Jurkat, Clone E6-1 (cell line): ENCODE data around the gene TSPOAP1.
"Not testable (repeated sequence)": the region's sequence is repeated elsewhere in the genome, so short reads cannot be mapped to it uniquely, and the experiment has no call there.

Experiments
- DNase-seq: peaks from one replicate; pipeline ENCODE4 v3.0.0-alpha.2; 2011; ENCODE audit warnings: low read depth, low spot score
- H3K4me3 ChIP-seq: 2 replicates; pipeline ENCODE4 v1.5.1; 2011; ENCODE audit warnings: mild to moderate bottlenecking, low read length, control low read depth, moderate library complexity

TSPOAP1 gene

DNA sequence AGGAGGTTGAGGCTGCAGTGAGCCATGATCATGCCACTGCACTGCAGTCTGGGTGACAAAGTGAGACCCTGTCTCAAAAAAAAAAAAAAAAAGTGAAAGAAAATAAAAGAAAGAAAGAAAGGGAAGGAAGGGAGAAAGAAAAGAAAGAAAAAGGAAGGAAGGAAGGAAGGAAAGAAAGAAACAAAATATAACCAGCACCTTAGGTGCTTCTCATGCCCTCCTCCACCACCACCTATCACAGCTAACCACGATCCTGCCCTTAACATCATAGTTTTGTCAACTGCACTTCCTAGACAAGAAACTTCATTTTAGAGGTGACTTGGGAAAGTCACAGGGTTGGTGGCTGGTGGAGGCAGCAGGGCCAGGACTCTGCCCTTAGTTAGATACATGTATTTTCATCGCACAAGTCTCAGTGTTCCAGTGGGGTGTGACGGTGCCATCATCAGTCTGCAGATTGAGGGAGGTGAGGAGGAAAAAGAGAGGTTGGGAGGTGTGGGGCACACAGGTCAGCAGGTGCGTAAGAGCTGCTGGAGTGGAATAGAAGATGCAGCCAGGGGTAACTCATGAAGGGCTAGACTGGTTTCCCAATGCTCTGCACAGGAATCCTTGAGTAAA is 13.4 kb upstream of the TSPOAP1 start:
- DNase-seq, result no peak
- H3K4me3 ChIP-seq, result no peak overlapping the region; the same call in 1 of the 2 replicates

DNA sequence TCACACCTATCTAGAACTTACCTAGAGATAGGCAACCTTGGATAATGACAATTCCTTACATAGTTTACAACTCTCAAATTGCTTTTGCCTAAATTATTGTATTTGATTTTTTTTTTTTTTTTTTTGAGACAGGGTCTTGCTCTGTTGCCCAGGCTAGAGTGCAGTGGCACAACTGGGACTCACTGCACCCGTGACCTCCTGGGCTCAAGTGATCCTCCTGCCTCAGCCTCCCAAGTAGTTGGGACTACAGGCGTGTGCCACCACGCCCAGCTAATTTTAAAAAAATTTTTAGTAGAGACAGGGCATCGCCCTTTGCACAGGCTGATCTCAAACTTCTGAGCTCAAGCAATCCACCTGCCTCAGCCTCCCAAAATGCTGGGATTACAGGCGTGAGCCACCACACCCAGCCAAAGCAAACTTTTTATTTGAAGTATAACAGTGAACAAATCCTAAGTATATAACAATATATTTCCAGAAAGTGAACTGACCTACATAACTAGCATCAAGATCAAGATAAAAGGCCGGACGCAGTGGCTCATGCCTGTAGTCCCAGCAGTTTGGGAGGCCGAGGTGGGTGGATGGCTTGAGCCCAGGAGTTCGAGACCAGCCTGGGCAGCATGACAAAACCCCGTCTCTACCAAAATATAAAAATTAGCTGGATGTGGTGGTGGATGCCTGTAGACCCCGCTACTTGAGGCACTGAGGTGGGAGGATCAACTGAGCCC is 12.7 kb upstream of the TSPOAP1 start:
- H3K4me3 ChIP-seq, DNase-seq: not testable (repeated sequence)

DNA sequence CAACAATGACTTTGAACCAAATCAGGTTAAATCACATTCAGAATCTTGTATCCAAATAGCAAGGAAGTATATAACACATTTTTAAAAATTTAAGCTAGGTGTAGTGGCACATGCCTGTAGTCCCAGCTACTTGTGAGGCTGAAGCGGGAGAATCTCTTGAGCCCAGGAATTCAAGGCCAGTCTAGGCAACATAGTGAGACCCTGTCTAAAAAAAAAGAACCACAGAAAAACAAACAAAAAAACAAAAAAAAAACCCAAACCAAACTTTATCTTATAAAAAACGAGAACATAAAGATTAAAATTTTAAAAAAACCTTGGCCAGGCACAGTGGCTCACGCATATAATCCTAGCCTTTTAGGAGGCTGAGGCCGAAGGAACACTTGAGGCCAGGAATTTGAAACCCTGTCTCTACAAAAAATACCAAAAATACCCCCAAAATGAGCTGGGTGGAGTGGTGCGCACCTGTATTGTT is 11.8 kb upstream of the TSPOAP1 start:
- peak overlapping the region; percentile 100 for H3K4me3 ChIP-seq
- no peak for DNase-seq

GRCh38 chr17:58339755-58340404 is 11.3 kb upstream of the TSPOAP1 start:
- DNase-seq, result no peak
- H3K4me3 ChIP-seq, result peak overlapping the region; percentile 100

DNA sequence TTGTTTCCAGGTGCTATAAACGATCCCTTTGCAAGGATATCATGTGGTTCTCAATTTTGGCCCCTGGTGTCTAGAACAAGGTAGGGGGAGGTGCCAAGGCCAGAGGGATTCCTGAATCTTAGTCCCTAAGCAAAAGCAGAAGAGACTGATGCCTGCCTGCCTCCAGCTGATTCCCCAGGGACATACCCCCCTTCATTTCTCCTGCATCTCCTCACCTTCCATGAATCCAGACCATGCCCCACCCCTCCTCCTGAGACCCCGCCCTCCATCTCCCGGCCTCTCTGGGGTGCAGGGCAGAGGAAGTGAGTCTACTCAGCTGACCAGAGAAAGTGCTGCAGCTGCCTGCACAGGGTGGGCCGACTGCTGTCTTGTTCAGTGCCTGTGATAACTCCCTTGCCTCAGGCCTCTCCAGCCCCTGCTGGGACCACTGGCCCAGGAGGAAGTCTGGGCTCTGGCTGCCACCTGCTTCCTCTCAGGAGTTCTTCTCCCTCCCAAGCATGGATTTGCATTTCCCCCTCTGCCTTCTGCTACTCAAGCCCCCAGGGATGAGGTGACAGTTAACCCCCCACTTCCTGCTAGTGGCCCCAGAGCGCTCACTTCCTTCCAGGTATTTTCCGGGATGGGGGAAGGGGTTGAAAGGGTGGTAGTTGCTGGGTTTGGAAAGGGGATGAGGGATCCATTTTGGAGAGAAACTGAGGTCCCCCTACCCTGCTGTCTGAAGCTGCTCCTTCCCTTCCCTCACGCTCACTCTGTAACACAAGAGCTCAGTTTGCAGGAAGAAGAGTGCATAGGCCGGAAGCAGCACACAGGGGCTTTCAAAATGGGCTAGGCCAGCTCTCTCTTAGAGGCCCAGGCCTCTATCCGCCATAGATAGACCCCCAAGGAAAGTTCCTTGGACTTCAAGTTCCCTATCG is 10.5 kb upstream of the TSPOAP1 start:
- peak overlapping the region; percentile 100 for H3K4me3 ChIP-seq
- DNase-seq, result peak; percentile 81

DNA sequence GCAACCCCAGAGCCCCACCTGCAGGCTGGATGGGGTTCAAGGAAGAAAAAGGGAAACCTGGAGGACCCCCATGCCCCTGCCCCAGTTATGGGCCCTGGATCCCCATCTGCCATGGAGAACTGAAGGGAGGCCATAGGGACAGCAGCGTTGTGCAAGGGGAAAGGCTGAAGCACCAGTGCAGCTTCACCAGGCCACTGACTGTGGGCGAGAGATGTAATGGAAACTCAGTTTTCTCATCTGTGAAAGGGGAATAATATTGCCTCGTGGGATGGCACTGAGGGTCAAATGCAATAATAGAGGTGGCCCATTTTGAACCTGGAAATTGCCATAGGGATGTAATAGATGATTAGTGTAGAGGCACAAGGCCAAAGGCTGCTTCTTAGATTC is 9.9 kb upstream of the TSPOAP1 start:
- H3K4me3 ChIP-seq, result peak overlapping the region; percentile 100
- no peak for DNase-seq

- DNase-seq, result peak; percentile 96
- H3K4me3 ChIP-seq, result peak overlapping the region; percentile 100
Measured at GRCh38 chr17:58337600-58338453, 9.2 kb upstream of the TSPOAP1 start.

DNA sequence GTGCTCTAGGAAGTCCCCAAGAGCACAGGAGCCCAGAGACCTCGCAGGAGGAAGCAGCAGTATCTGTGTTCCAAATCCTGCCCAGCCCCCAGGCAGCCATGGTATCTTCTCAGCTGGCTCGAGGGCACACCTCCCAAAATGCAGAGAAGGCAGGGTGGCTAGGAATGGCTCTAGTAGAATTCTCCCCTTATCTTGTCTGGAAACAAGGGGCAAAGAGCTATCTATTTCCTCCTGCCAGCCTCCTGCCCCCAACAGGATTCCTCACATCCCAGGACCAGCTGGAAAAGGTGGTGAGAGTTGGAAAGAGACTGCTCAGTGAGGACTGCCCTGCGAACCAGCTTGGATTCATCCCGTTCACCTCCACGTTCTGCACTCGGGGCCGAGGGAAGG is 8.6 kb upstream of the TSPOAP1 start:
- H3K4me3 ChIP-seq, result peak overlapping the region; percentile 100
- DNase-seq, result no peak

DNA sequence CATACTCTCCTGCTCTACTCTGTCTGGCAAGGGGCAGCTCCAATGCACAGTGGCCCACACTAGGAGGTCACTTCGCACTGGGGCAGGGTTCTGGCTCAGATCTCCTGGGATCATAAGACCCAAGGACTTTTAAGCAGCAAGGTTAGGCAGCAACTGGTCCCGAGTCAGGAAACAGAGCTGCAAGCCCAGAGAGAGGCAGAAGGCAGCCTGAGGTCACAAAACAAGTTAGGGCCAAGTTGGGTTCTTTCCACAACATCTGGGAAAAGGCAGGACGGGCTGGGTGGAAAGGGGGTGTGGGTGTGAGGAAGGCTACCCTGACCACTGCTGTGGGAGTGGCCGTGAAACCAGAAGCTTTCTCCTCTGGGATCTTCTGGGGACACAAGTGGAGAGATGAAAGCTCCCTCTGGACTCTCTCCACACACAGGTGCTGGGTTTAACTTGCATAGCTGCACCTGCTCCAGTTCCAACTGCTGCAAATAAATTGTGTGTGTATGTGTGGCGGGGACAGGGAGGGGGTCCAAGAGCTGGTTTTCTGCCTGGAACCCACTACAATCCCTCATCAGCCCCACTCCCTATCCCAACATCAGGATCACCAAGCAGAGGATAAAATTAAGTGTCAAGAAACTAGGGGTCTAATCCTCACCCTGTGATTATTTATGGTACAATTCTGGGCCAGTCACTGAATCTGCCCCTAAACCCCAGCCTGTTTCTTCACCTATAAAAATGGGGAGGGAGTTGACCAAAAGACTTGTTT is 8.0 kb upstream of the TSPOAP1 start:
- DNase-seq, result peak; percentile 77
- peak overlapping the region; percentile 100 for H3K4me3 ChIP-seq

DNA sequence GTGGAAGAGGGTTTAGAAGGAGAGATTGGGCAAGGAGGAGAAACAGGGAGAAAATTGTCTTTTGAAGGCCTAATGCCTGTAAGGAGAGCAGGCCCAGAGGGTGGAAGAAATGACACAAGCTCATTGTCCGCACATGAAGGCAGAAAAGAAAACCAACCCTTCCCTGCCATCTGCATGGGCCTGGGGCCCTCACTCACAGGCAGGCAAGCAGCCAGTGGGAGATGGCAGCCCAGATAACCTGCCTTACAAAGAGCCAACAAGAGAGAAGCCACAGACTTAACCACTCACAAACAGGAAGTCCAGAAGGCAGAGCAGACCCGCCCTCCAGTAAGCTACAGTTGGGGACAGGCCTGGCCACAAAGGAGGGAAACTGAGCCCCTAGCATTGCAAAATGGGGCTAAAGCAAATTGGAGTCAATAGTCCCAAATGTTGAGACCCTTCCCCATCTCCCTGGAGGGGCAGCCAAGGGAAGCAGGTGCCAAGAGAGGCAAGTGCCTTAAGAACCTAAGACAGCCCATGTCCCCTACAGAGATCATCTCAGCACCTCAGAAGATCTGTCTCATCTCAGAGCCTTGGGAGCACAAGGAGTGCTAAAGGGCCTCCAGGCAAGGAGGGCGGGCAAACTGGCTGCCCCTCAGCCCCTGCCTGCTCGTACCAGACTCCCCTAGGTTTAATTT is 7.3 kb upstream of the TSPOAP1 start:
- peak; percentile 98 for DNase-seq
- peak overlapping the region; percentile 100 for H3K4me3 ChIP-seq

DNA sequence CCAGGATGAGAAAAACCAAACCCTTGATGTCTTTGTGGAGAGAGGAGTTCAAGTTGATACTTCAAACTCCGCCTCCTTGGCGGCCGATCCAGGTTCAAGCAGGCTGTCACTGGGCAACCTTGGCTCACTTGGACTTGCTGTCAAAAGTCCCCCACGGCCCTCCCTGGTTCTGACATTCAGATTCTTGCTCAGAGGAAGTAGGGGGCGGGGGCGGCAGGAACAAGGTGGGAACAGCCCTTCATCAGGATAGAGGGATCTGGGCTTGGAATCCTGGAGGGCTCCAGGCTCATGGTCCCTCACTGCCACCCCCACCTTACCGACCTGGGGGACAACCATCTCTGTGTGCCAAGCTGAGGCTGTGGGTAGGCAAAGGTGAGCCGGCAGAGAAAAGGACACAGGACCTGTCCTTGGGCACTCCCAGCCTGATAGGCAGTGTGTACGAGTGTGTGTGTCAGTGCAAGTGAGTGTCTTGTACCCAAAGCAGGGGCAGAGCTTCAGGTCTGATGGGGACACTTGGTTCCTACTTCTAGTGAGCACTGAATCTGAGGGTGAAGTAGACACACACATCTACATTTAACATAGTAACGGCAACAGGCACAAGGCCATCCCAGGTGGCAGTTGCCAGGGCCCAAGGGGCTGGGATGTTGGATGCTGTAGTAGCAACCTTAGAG is 6.6 kb upstream of the TSPOAP1 start:
- DNase-seq, result peak; percentile 71
- H3K4me3 ChIP-seq, result peak overlapping the region; percentile 100

DNA sequence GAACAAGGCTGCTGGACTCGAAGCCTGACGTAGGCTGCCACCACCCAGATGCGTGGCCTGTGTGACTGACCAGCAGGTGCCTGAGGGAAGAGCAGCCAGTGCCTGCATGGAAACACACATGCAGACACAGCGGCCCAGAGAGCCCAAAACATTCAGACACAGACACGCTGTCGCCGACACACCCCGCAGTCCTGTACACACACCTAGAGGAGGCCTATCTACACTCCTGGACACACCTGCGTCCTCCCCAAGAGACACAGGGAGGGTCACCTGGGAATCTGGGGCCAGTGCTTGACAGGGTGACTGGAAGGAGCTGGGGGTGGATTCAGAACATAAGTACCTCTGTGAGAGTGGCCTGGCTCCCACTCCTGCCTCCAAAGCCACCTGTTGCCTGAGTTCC is 6.1 kb upstream of the TSPOAP1 start:
- no peak for DNase-seq
- H3K4me3 ChIP-seq, result peak overlapping the region; percentile 100

DNA sequence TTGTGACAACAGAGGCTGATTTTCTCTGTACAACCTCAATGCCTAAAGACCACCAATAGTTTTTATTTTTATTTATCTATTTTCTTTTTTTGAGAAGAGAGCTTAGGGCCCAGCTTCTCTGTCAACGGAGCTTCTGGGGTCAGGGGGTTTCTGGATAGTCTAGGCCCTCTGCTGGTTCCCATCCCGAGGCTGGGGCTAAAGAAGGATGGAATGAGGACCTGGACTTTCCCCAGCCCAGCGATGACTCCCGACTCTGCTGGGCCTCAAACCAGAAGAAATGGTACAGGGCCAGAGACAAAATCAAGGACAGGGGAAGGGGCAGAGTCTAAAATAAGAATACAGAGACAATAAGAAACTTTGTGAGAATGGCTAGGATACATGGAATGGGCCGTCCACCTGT is 5.7 kb upstream of the TSPOAP1 start:
- H3K4me3 ChIP-seq, result peak overlapping the region; percentile 100

DNA sequence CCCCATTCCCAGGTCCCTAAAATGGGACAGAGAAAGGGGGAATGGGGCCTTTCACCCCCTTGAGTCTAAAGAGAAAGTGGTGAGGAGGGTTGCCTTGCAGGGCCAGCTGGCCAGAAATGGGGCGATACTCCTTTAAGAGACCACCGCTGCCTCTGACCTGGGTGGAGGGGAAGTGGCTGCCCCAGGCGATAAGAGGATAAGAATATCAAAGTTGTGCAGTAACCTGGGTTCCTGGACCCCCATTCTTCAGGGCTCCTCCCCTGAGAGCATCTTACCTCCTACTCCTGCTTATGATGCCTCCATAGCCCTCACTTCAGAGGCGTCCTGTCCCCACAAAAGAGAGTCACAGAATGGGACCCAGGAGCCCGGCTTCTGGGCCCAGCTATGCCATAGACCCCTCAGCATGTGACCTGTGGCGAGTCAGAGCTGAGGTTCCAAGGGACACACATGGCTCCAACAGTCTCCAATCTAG is 5.2 kb upstream of the TSPOAP1 start:
- peak; percentile 88 for DNase-seq
- H3K4me3 ChIP-seq, result peak overlapping the region; percentile 100

More for the DNA sequence above, 5.7 kb upstream of the TSPOAP1 start:
- no peak for DNase-seq

DNA sequence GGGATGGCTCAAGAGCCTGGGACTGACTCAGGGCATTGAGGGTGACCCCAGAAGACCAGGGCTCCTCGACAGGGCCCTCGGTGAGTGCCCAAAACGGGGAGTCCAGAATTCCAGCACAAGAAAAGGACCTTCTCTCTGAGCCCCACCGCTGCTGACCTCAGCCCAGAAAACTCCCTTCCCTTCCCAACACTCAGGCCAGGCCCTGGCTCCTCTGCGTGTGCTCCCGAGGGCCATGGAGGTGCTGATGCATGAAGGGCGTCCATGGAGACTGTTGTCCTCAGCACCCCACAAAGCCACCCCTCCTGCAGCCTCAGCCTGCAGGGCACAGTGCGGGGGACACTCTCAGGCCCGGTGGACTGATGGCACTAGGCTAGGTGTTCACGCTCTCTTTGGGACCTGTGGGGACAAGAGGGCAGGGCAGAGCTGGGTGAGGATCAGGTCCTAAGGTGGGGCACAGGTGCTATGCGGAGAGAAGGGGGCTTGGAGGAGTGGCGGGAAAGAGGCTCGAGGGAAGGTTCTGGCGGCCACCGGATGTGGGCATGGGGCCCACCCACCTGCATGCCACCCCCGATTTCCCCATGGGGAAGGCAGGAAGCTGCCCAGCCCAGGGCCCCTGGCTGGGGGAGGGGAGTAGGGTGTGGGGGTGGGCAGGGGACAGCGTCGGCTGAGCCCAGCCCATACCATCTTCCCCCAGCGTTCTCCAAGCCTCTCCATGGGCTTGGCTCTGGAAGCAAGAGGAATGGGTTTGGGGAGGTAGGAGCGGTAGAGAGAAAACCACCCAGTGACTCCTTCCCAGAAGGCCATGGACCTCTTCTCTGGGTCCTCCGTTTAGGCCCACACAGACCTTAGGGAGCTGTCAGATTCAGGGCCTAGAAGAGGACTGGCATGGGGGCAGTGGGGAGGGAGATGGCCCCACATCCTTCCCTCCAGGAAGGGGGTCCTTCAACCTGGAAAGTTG is 4.5 kb upstream of the TSPOAP1 start:
- peak overlapping the region; percentile 100 for H3K4me3 ChIP-seq

More for the DNA sequence above, 4.5 kb upstream of the TSPOAP1 start:
- DNase-seq, result peak; percentile 92
